Ovary (tissue), 3 donors: ENCODE results near the gene SLIT3.

Source experiments
- CTCF ChIP-seq, 3 donors: fragments of 450-650 bp in 2 of 3; fragments of 200-600 bp in 1 of 3; IDR thresholded peaks; one replicate each; pipeline versions ENCODE4 v1.5.1 to v1.8.0; 2016 to 2022; ENCODE audit warnings: antibody characterized with exemption in 3 of 3, mild to moderate bottlenecking in 1 of 3
- EP300 ChIP-seq: sonication (generic); formaldehyde crosslinking; IDR thresholded peaks from one replicate; pipeline ENCODE4 v1.6.1; 2017; ENCODE audit warnings: antibody characterized with exemption
- donor health status: DM: no; HTN: no; CAD: no.

- TF ChIP-seq CTCF (IDR thresholded peaks at IDR 0.05): no peak
- TF ChIP-seq EP300: no peak
Measured at GRCh38 chr5:168858994-168859393, 441.9 kb downstream of the SLIT3 start.
